ENCODE data around the gene PTPRG. TPM values are rescaled to one million over a fixed set of nuclear protein-coding genes. Genes with fewer than 3 reads are reported as not detected.

Gene PTPRG
- total and polyA plus RNA-seq, 8 donors, result 50.9 to 88.4 (median 54.4) TPM

DNA sequence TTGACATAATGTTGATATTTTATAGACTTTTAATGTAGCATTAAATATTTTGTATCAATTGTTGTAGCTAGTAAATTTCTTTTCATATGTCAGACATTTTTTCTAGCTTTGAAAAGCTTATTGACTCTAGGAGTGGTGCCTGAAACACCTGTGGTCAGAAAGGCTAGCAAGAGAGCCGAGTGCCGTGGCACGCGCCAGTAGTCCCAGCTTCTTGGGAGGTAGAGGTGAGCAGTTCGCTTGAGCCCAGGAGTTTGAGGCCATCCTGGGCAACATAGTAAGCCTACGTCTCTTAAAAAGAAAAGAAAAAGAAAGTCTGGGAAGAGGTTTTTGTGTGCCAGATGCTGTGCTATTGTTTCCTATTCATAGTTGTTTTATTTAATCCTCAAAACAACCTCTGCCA is 613.8 kb downstream of the PTPRG start:
- no peak for DNase-seq
- Histone ChIP-seq H3K4me1 (no peaks in the 10 kb centered on the region), H3K4me3 (no peak overlapping the region), H3K27me3 (no peaks in the 10 kb centered on the region), H3K9me3 (peaks cover 0 to 7% of the 10 kb centered on the region in 2 donors), H3K36me3 (no peaks in the 10 kb centered on the region), H3K27ac (no peak overlapping the region)
- TF ChIP-seq CTCF (IDR thresholded peaks at IDR 0.05), result no peak
- no peak for ATAC-seq
- intact Hi-C loops (cut with DNase I), result no loop called here

DNA sequence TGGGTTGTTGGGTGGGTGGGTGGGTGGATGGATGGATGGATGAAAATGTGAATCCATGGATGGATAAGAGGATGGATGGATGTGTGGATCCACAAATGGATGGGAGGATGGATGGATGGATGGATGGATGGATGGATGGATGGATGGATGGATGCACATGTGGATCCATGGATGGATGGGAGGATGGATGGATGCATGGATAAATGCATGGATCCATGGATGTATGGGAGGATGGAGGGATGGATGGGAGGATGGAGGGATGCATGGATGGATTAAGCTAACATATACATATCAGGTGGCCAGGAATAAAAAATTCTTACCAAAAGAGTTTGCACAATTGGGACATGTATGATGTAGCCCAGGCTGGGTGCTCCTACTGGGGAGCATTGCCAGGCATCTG is 616.7 kb downstream of the PTPRG start:
- H3K4me3 ChIP-seq, result no peak overlapping the region
- no peak overlapping the region for H3K27ac ChIP-seq
- no peaks in the 10 kb centered on the region for H3K36me3 ChIP-seq
- H3K4me1 ChIP-seq, result no peaks in the 10 kb centered on the region
- ATAC-seq (no peak), DNase-seq (no peak)
- H3K27me3 ChIP-seq, result no peaks in the 10 kb centered on the region
- no peaks in the 10 kb centered on the region for H3K9me3 ChIP-seq
- intact Hi-C loops (cut with DNase I), result no loop called here
- TF ChIP-seq CTCF (IDR thresholded peaks at IDR 0.05), result no peak

GRCh38 chr3:62178739-62179600 is 617.6 kb downstream of the PTPRG start:
- DNase-seq (no peak), ATAC-seq (no peak)
- TF ChIP-seq CTCF (IDR thresholded peaks at IDR 0.05), result no peak
- H3K27me3 ChIP-seq, result no peaks in the 10 kb centered on the region
- no peaks in the 10 kb centered on the region for H3K36me3 ChIP-seq
- no peaks in the 10 kb centered on the region for H3K4me1 ChIP-seq
- H3K4me3 ChIP-seq, result no peak overlapping the region
- no peak overlapping the region for H3K27ac ChIP-seq
- H3K9me3 ChIP-seq, result no peaks in the 10 kb centered on the region
- intact Hi-C loops (cut with DNase I), result no loop called here

GRCh38 chr3:62180514-62180913 is 619.1 kb downstream of the PTPRG start:
- H3K36me3 ChIP-seq, result no peaks in the 10 kb centered on the region
- no peak for TF ChIP-seq CTCF (IDR thresholded peaks at IDR 0.05)
- H3K4me1 ChIP-seq, result no peaks in the 10 kb centered on the region
- no peak overlapping the region for H3K27ac ChIP-seq
- no peaks in the 10 kb centered on the region for H3K9me3 ChIP-seq
- H3K27me3 ChIP-seq, result no peaks in the 10 kb centered on the region
- H3K4me3 ChIP-seq, result no peak overlapping the region
- ATAC-seq (no peak), DNase-seq (no peak)
- intact Hi-C loops (cut with DNase I), result no loop called here

DNA sequence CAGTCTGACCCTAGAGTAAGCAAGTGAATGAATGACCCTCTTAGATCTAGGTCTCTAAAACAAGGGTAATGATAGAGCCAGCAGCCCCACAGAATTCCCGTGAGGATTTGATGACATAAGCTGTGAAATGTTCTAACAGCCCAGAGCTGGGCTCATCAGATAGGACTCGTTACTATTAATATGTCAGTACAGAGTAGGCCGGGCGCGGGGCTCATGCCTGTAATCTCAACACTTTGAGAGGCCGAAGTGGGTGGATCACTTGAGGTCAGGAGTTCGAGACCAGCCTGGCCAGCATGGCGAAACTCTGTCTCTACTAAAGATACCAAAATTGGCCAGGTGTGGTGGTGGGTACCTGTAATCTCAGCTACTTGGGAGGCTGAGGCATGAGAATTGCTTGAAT is 621.7 kb downstream of the PTPRG start:
- no peak overlapping the region for H3K27ac ChIP-seq
- DNase-seq (no peak), ATAC-seq (no peak)
- no peaks in the 10 kb centered on the region for H3K4me1 ChIP-seq
- H3K36me3 ChIP-seq, result no peaks in the 10 kb centered on the region
- intact Hi-C loops (cut with DNase I), result no loop called here
- no peak overlapping the region for H3K4me3 ChIP-seq
- no peak for TF ChIP-seq CTCF (IDR thresholded peaks at IDR 0.05)
- no peaks in the 10 kb centered on the region for H3K9me3 ChIP-seq
- no peaks in the 10 kb centered on the region for H3K27me3 ChIP-seq

Data from left lung (tissue), 10 donors.